GM13976 (cell line): ENCODE measurements around the gene KLHL7.
"Not testable (repeated sequence)": the region's sequence is repeated elsewhere in the genome, so short reads cannot be mapped to it uniquely, and the experiment has no call there.

Experiments used
- DNase-seq: peaks from one replicate; pipeline ENCODE4 v3.0.0; 2012; ENCODE audit warnings: low spot score
- CTCF ChIP-seq: IDR thresholded peaks from 2 replicates; pipeline ENCODE4 v1.5.1; 2012; ENCODE audit warnings: borderline replicate concordance, mild to moderate bottlenecking; ENCODE audit not compliant: insufficient read depth; ENCODE audit errors: extremely low read depth, missing control alignments, control extremely low read depth
- in situ Hi-C: fragments of 300-500 bp; cut with MboI; formaldehyde crosslinking; loops from one replicate; pipeline ENCODE4 v1.12.0; 2022; ENCODE audit warnings: low sequenced_read_pairs, mixed read lengths, inconsistent platforms; ENCODE audit not compliant: unreplicated experiment

KLHL7 gene

GRCh38 chr7:23216021-23216420 is 110.4 kb downstream of the KLHL7 start:
- TF ChIP-seq CTCF, result no peak
- no peak for DNase-seq
- in situ Hi-C loops, result no loop called here

- DNase-seq, result no peak
- no peak for TF ChIP-seq CTCF
- in situ Hi-C loops, result no loop called here
Observed at GRCh38 chr7:23218196-23218595, 112.6 kb downstream of the KLHL7 start.

GRCh38 chr7:23220690-23221305 is 115.2 kb downstream of the KLHL7 start:
- in situ Hi-C loops, result no loop called here
- no peak for DNase-seq
- no peak for TF ChIP-seq CTCF

GRCh38 chr7:23222439-23223030 is 117.0 kb downstream of the KLHL7 start:
- no peak for DNase-seq
- TF ChIP-seq CTCF, result no peak
- in situ Hi-C loops, result no loop called here

GRCh38 chr7:23224364-23224763 is 118.8 kb downstream of the KLHL7 start:
- in situ Hi-C loops, DNase-seq: not testable (repeated sequence)

- in situ Hi-C loops, result no loop called here
- no peak for DNase-seq
- no peak for TF ChIP-seq CTCF
Observed at GRCh38 chr7:23226844-23227450, 121.4 kb downstream of the KLHL7 start.
